Fibroblast of upper back skin (primary cell): ENCODE data around the gene FBXO30.

Source experiments
- DNase-seq: peaks from one replicate; pipeline ENCODE4 v3.0.0-alpha.2; 2013

FBXO30 gene

DNA sequence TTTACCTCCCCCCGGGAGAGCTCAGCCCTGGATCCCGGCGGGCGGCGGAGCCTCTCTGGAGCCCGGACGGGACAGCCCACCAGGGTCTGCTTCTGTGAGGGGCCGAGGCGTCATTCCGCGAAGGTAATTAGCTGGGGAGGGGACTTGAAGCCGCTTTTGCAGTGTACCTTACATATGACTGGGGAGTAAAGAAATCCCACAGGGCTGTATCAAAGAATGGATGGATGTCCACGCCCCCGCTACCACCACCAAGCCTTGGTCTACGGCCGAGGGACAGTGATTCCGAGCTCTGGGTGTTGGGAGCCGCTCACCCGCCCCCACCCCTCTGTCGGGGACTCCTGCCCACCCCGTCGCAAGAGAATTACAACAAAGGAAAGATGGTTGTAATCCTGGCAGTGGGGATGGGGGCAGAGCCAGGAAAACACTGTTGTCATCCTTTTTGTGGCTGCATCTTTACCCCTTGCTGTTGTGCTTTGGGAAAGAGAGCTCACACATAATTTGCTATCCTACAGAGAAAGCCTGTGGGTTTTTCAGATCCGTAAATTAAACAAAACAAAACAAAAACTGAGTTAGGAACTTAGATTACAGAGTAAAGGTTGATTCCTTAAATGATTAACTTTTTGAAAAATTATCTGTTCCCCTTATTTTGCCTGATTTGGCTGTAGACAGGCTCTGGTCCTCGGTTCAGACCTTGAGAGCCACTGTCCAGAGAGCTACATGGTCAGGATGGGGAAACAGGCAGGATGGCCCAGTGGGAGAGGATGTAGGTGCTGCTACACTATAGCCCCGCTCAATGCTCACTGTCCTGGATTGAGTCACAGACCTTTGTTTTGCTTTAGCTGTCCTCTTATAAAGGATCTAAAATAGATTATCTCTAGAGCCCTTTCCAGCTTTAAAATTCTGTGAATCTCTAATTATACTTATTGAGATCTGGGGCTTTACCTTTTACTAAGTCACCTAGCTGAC lies 997 bp upstream of the FBXO30 start:
- peak; percentile 17 for DNase-seq

DNA sequence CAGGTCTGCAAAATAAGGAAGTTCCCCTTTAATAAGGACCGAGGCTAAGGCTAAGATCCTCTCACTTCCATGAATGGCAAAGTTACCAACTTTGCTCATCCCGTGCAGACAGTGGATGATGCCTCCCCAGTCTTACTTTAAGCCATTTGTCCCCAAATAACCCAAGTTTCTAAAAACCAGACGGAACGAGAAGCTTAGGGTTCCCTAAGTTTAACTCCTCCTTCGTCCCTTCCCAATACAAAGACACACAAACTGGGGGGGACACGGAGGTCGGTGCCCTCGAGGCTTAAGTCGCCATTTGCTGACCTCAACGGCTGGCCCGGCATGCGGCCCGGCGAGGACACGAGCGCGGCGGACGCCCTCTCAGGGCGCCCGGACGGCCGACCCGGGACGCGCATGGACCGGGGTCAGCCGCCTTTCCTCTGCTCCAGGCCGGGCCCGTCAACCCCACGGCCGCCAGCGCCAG lies 527 bp downstream of the FBXO30 start:
- peak; percentile 29 for DNase-seq

DNA sequence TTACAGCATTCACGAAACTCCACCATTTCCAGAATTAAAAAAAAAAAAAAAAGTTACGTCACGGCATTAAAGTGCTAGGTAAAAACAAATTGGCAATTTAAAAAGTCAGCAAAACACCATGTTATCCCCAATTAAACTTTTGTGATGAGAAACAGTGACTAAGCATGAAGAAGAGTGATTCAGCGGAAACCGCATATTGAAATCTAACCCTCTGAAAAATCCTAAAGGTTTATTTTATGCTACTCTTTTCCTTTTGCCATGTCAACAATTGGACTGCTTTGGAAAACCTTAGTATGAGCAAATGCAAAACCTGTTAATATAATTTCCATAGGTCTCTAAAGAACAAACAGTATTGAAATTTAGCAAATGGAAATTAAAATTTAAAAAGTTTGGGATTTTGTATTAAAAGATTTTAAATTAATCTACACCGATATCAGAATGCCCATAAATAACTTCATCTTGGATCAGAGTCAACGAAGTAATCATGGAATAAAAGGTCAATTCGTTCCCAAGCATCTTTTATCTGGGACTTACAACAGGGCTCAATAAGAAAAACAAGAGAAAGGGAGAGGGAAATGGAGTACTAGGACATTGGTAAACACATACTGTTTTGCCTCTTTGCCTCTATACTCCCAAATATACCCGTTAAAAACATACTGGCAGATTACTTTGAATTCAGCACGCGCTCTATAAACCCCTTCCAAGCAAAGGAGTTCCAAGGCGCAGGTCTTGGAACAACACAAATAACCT lies 1.1 kb downstream of the FBXO30 start:
- peak; percentile 65 for DNase-seq

DNA sequence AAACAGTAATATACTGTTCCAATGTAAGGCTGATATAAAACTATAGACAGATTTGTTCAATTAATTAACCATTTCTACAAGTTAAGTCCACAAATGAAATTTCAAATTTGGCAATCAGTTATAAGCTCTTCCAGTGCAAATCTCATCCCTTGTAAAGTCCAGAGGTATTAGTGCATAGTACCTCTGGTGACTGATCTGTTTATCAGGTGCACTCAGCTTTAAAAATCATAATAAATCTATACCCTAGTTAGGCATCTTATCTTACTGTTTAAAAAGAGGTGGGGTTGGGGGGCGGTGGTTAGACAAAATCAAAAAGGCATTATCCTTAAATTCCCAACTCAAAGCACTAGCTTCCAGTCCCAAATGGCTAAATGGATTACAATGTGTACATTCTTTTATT lies 2.9 kb downstream of the FBXO30 start:
- DNase-seq: no peak

DNA sequence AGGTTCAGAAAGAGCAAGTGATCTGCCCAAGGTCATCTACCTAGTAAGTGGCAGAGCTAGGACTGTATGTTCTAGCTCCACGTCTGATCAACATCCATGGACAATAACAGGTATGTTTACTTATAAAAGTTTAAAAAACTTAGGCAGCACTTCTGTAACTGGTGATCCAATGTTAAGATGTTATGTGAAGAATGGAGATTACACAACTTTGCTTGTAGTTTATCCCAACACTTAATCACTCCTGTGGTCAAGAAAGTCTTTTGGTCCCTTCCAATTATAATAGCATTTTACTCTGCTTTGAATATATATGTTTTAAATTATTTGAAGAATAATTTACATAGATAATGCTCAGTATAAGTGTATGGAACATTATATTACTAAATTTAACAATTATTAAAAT lies 4.8 kb downstream of the FBXO30 start:
- DNase-seq: peak; percentile 32

DNA sequence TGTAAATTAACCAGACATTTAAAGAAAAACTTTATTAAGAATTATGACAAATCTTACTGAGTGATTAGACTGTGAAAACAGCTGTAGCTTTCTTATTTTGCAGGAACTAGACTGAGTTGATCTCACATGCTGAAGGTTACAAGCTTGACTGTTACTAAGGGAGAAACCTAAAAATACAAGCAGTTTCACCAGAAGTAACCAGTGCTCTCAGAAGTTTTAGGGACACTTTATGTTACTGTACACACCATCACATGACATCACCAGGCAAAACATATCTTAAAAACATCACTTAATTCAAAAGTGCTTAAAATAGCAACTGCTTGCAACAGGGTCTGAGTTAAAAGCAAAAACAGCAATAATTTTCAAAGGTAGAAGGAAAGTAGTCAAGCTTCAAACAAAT lies 5.4 kb downstream of the FBXO30 start:
- no peak for DNase-seq

DNA sequence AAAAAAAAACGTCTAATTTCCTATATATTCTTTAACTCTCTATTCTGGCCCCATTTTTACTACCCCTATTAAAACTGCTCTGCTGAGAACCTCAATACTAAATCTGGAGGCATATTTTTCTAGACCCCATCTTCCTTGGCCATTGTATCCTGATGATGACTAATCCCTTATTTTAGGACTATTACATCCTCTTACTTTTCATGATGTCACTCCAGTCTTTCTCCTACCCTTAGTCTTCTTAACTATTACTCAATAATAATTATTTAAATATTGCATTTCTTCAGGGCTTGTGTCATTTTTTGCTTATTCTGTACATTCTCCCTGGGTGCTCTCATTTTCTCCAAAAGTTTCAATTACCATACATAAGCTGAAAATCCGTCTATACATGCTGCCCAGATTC lies 6.4 kb downstream of the FBXO30 start:
- no peak for DNase-seq

DNA sequence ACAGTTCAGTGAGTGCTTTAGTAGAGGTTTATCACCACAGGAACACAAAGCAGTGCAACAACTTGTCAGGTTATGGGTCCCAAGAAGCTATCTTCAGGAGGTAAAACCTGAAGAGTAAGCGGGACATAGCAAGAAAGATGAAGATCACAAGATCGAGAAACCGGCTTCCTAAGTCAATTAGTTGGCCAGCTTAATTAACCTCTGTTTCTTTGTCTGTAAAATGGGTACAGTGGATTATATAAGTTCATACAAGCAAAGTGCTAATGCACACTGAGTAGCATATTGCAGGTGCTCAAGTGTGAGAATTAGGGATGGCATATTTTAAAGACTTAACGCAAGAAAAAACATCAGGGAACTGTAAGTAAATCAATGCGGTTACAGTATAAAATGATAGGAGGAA lies 12.5 kb downstream of the FBXO30 start:
- no peak for DNase-seq

DNA sequence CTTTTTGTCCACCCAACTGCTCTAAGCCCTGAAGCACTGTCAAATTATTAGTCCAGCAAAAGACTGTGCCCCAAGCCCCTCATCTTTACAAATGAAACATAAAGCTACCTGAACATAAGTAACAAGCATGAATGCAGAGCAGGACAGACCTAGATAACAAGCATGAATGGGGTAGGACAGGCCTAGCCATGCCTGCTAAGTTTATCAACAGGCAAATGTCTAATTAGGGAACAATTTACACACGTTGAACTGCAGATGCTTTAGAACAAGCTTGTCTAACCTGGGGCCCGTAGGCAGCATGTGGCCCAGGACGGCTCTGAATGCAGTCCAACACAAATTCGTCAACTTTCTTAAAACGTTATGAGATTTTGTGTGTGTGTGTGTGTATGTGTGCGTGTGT lies 13.6 kb downstream of the FBXO30 start:
- no peak for DNase-seq

DNA sequence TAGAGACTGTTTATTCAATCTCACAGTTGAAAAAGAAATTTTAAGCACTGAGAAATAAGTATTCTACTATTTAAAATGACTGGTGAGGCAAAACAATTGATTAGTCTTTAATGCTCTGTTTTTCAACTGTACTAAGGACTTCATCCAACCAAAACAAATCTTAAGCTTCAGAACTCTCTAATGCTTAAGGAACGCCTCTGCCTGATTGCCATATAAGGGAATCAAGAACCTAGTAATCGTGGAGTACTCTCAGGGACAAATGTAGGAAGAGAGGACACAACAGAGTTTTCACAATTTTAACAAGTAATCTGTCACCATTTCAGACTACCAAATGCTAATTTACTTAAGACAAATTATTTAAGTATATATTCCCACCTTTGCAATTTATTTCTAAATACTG lies 16.1 kb downstream of the FBXO30 start:
- DNase-seq: peak; percentile 25

DNA sequence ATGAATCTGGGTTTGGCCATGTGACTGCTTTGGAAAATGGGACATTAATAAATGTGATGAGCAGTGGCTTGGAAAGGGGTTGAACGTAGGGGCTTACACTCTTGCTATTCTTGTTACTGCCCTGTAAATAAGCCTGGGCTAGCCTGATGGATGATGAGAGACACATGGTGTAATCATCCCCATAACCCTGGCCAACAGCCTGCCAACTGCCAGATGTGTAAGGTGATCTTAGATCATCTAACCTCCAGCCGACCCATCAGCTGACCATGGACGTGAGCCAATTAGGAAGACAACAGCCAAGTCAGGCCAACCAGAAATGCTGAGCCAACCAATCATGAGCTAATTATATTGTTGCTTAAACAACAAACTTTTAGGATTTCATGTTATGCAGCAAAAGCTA lies 25.2 kb downstream of the FBXO30 start:
- DNase-seq: no peak

DNA sequence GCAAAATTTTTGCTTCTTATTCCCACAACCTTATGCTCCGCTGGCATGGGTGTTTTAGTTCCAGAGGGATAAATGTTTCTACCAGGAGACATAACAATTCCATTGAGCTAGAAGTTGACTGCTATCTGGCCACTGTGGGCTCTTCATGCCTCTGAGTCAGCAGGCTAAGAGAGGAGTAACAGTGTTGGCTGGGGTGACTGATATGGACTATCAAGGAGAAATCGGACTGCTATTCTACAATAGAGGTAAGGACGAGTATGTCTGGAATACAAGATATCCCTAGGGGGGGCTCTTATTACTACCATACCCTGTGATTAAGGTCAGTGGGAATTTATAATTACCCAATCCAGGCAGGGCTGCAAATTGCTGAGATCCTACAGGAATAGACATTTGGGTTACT lies 26.9 kb downstream of the FBXO30 start:
- DNase-seq: no peak

DNA sequence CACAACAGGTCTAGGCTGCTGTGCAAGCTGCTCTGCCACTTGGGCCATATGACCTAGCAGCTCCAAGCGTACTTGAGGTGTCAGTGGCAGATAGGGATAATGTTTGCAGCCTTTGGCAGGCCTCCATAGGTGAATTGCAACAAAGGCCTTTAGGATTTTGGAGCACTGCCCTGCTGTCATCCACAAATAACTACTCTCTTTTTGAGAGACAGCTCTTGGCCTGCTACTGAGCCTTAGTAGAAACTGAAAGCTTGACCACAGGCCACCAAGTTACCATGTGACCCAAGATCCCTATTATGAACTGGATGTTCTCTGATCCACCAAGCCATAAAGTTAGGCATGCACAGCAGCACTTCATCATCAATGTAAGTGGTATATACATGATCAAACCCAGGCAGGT lies 29.9 kb downstream of the FBXO30 start:
- no peak for DNase-seq

DNA sequence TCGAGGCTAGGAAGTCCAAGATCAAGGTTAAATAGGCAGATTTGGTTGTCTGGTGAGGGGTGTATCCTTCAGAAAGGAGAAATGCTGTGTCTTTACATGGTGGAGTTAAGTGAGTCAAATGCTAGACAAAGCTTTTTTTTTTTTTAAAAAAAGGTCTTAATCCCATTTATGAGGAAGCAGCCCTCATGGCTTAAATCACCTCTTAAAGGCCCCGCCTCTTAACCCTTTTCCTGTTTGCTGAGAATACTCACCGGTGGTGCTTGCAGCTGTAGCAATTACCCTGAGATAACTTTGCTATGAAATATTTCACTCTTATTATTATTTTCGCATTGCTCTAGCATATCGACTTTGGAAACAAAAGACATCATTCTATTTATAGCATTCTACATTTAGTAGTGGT lies 30.8 kb downstream of the FBXO30 start:
- no peak for DNase-seq

DNA sequence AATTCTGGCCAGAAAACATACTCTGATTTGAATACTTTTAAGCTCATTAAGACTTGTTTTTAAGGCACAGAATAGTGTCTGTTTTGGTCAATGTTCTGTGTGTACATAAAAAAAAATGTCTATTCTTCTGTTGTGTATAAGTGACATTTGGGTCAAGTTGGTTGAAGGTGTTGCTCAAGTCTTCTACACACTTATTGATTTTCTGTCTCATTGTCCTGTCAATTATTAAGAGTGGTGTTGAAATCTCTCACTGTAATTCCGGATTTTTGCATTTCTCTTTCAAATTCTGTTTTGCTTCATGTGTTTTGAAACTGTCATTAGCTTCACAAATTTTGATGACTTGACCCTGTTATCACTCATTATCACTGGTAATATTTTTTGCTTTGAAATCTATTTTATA lies 41.7 kb downstream of the FBXO30 start:
- DNase-seq: no peak

DNA sequence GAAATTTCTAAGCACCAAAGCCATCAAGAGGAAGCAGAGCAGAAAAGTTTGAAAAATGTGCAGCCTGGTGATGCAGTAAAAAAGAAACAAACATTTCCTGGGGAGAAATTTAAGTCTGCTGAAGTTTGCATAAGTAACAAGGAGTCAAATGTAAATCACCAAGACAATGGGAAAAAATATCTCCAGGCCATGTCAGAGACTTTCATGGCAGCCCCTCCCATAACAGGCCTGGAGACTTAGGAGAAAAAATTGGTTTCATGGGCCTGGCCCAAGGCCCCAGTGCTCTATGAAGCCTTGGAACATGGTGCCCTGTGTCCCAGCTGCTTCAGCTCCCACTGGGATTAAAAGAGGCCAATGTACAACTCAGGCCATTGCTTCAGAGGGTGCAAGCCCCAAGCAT lies 49.1 kb downstream of the FBXO30 start:
- DNase-seq: no peak

DNA sequence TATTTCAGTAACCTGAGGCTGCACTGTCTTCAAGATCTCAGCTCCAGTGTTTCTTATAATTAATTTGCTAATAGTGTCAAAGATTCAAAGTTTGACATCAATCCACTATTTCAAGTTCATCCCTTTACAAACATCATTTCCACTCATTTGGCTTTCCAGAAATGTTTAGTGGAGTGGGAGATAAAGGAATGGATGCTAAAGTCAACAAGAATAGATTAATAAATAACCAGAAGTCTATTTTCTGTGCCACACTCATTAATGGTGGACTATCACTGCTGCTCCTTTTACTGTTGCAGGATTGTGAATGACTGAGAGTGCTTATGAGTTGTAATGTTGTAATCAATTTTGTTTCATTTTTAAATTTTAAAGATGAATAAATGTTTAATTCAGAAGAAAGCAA lies 50.9 kb downstream of the FBXO30 start:
- DNase-seq: no peak

DNA sequence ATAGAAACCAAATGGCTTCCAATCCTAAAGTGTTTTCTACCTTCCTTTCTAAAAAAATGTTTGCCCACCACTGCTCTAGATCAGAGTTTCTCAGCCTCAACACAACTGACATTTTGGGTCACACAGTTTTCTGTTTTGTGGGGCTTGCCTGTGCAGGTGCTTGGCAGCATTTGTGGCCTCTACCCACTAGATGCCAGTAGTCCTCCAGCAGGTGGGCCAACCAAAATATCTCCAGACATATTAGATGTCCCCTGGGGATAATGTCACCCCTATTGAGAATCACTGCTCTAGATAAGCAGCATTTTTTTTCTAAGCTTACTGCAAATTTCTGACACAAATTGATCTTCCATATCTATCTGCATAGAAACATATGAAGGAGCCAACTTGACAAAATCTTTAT lies 53.0 kb downstream of the FBXO30 start:
- DNase-seq: no peak

DNA sequence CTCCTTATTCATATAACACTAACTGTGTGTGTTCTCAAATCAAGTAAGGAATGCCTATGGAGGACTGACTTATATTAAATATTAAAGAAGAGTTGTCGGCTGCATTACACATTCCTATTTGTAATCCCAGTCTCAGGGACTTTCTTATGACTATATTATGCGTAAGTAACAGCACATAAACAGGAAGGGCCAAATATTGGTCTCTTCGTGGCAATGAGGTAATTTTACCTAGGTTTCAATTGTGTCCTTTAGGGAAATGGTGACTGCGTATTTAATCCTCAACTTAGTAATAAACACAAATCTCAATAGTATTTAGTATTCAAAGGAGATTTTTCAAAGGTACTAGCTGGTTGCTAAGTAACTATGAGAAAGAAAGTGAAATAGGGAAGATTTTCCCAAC lies 56.5 kb downstream of the FBXO30 start:
- DNase-seq: no peak

DNA sequence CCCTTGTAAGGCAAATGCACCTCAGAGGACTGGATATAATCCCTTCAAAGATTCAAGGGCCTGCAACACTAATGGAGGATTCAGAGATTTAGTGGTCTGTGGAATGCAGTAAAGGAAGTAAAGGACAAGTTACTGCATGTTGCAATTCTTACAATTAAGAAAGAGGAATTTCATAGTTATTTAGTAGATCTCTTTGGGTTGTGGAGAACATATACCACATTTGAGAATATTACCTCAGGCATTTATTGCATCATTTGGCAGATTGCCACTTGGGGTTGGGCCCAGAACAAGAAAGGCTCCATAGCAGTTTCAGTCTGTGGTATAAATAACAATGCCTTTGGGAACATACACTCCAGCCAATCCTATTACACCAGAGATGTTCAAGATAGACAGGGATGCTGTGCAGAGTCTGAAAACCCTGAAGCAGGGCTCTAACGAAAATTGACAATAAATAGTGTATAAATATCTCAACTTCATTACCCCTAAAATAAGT lies 58.4 kb downstream of the FBXO30 start:
- DNase-seq: peak; percentile 98

DNA sequence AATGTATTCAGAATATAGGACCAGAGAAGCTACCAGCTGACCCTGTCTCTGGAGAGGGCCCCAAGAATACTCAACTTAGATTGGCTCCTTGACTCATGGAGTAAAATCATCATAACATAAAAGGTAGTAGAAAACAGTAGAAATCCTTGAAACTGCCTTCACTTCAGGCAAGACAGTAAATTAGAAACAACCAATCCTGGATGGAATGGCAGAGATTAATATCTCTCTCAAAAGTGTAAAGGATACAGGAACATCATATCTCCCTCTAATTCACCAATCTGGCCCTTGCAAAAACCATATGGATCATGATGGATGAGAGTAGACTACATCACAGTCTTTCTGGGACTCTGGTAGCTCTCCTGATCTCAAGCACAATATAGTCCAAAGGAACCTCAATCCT lies 58.9 kb downstream of the FBXO30 start:
- no peak for DNase-seq

DNA sequence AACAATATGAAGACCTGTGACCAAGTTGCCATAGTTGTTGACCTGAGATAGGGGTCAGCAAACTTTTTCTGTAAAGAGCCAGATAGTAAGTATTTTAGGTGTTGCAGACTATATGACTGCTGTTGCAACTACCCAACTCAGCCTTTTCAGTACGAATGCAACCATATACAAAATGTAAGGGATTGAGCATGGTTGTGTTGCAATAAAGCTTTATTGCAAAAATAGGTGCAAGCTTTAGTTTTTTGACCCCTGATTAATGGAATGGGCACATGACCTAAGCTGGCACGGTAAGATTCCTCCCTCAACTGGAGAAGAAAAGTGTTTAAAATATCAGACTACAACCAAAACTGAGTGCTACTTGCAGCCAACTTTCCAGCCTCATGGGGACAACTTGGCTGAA lies 62.0 kb downstream of the FBXO30 start:
- DNase-seq: no peak

DNA sequence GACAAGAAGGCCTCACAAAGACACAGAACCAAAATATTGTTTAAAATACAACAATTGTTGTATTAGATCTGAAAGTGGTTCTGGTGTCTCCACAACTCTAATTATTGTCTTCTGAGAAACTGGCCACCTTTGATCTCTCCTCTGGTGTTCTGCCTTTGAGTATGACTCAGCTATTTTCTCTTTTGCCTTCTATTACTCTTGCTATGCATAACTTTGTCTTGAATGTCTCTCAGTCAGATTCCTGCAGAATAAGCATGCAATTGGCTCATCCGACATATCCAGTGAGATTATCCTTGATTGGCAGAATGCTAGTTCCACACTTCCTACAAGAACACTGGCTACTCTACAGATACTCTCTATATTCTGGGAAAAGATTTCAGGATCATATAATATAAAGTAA lies 65.0 kb downstream of the FBXO30 start:
- DNase-seq: peak; percentile 87

DNA sequence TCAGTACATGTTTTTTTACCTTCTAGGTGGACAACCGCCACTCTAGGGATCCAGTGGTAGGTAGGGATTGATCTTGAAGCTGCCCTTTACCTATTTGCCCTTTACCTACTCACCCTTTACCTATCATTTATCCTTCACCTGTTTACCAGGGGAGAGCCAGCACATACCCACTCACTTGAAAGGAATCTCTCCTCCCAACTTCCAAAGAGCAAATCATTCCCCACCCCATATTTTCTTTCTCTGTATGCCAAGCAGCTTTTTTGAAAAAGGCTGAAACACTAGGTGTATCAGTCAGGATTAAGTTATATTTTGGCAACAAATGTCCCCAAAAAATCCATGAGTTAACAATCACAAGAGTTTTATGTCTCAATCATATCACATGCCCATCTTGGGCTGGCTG lies 68.7 kb downstream of the FBXO30 start:
- DNase-seq: no peak
